Erythroblast (primary cell): ENCODE data around the gene CFAP92.

Source experiments
- GATA1 ChIP-seq: IDR thresholded peaks from 2 replicates; pipeline ENCODE4 v1.6.1; 2011; ENCODE audit warnings: low read depth, mild to moderate bottlenecking, control low read depth, low read length, moderate library complexity
- POLR2A ChIP-seq: IDR thresholded peaks from 2 replicates; pipeline ENCODE4 v1.6.1; 2011; ENCODE audit warnings: mild to moderate bottlenecking, low read length

DNA sequence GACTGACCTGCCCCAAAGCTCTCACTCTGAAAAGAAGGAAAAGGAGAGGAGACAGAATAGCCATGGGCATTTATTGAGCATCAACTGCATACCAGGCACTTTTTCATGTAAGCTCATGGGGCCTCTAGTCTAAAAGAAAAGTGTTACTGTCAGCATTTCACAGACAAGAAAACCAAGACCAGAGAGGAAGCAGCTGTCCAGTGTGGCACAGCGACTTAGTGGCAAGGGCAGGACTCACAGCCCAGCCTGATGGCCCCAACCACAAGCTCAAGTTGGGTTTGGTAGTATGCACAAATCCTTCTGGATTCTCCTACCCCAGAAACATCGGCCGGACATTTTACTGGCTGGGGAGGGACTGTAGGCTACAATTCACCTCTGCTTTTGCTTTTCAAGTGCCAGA, 13.0 kb upstream of the CFAP92 start:
- no peak for TF ChIP-seq POLR2A
- TF ChIP-seq GATA1, result no peak
